RWPE2 (cell line): ENCODE measurements around the gene FSD1L.

Experiments used
- ATAC-seq: fragments of 200-7000 bp; cut with Tn5 transposase; 3 replicates; pipeline ENCODE4 v1.9.1; 2021; ENCODE audit warnings: low read depth
- DNase-seq: peaks from one replicate; pipeline ENCODE4 v3.0.0-alpha.2; 2020; ENCODE audit warnings: low spot score
- H3K27ac ChIP-seq: fragments of 450-650 bp; 2 replicates; pipeline ENCODE4 v1.5.1; 2017; ENCODE audit warnings: mild to moderate bottlenecking; ENCODE audit not compliant: poor library complexity, severe bottlenecking
- H3K27me3 ChIP-seq: fragments of 250-450 bp; sonication (Bioruptor Pico); 2 replicates; pipeline ENCODE4 v1.5.1; 2021; ENCODE audit warnings: mild to moderate bottlenecking, moderate library complexity; ENCODE audit not compliant: insufficient read depth, poor library complexity, severe bottlenecking
- H3K36me3 ChIP-seq: fragments of 250-450 bp; sonication (Bioruptor Pico); 2 replicates; pipeline ENCODE4 v1.5.1; 2020; ENCODE audit warnings: low read depth, mild to moderate bottlenecking, moderate library complexity
- H3K4me1 ChIP-seq: fragments of 250-450 bp; sonication (Bioruptor Pico); 2 replicates; pipeline ENCODE4 v1.5.1; 2021; ENCODE audit warnings: mild to moderate bottlenecking, moderate library complexity; ENCODE audit not compliant: insufficient read depth, poor library complexity, severe bottlenecking
- H3K4me3 ChIP-seq: fragments of 250-450 bp; sonication (Bioruptor Pico); 2 replicates; pipeline ENCODE4 v1.5.1; 2021; ENCODE audit warnings: mild to moderate bottlenecking, moderate library complexity; ENCODE audit not compliant: severe bottlenecking
- H3K9me3 ChIP-seq: fragments of 250-450 bp; sonication (Bioruptor Pico); 2 replicates; pipeline ENCODE4 v1.5.1; 2021; ENCODE audit warnings: mild to moderate bottlenecking, moderate library complexity; ENCODE audit not compliant: severe bottlenecking
- CTCF ChIP-seq: fragments of 450-650 bp; IDR thresholded peaks from one replicate; pipeline ENCODE4 v1.5.1; 2017; ENCODE audit warnings: mild to moderate bottlenecking, moderate library complexity; ENCODE audit not compliant: poor library complexity, severe bottlenecking

The FSD1L gene

GRCh38 chr9:105496826-105497225 lies 49.0 kb downstream of the FSD1L start:
- no peak for ATAC-seq
- no peak for DNase-seq
- no peak for TF ChIP-seq CTCF
- no peaks in the 10 kb centered on the region for H3K4me1 ChIP-seq
- H3K9me3 ChIP-seq = no peaks in the 10 kb centered on the region
- no peaks in the 10 kb centered on the region for H3K27me3 ChIP-seq
- no peaks in the 10 kb centered on the region for H3K36me3 ChIP-seq
- no peak overlapping the region for H3K4me3 ChIP-seq
- H3K27ac ChIP-seq = no peak overlapping the region

GRCh38 chr9:105497704-105498103 lies 49.9 kb downstream of the FSD1L start:
- no peak overlapping the region for H3K27ac ChIP-seq
- no peaks in the 10 kb centered on the region for H3K4me1 ChIP-seq
- ATAC-seq = no peak
- H3K36me3 ChIP-seq = no peaks in the 10 kb centered on the region
- DNase-seq = no peak
- H3K27me3 ChIP-seq = no peaks in the 10 kb centered on the region
- no peak for TF ChIP-seq CTCF
- H3K9me3 ChIP-seq = no peaks in the 10 kb centered on the region
- H3K4me3 ChIP-seq = no peak overlapping the region

DNA sequence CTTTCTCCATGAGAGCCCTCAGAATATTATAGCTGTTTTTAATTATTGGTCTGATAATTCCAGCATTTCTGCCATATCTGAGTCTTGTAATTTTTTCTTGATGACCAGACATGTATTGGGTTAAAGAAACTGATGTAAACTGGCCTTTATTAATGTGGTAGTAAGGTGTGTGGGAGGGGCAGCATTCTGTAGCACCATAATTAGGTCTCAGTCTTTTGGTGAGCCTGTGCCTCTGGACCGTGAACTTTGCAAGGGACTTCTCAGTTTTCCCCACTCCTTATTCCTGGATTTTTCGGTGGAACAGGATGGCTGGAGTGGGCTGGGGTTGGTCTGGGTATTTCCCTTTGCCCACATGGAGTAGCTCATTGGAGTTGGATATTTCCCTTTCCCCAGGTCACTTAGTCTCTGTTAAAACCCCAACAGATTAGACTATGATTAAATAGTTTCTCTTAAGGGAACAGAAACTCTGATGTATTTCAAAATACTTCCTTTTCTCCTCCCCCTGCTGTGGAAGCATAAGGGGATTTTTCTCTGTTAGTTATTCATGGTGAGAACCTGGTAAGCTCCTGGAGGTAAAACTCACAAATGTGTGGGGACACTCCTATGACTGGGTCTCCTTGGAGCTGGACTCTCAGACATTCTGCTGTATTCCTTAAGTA lies 52.4 kb downstream of the FSD1L start:
- Histone ChIP-seq H3K9me3 (no peaks in the 10 kb centered on the region), H3K27ac (no peak overlapping the region), H3K4me3 (no peak overlapping the region), H3K36me3 (no peaks in the 10 kb centered on the region), H3K27me3 (no peaks in the 10 kb centered on the region), H3K4me1 (no peaks in the 10 kb centered on the region)
- DNase-seq (no peak), ATAC-seq (no peak)
- TF ChIP-seq CTCF = no peak

- DNase-seq (no peak), ATAC-seq (no peak)
- Histone ChIP-seq H3K27me3 (no peaks in the 10 kb centered on the region), H3K4me3 (no peak overlapping the region), H3K4me1 (no peaks in the 10 kb centered on the region), H3K36me3 (peaks cover 8% of the 10 kb centered on the region; the same call in 1 of the 2 replicates), H3K27ac (no peak overlapping the region), H3K9me3 (no peaks in the 10 kb centered on the region)
- no peak for TF ChIP-seq CTCF
Measured at GRCh38 chr9:105501414-105501813, 53.6 kb downstream of the FSD1L start.

DNA sequence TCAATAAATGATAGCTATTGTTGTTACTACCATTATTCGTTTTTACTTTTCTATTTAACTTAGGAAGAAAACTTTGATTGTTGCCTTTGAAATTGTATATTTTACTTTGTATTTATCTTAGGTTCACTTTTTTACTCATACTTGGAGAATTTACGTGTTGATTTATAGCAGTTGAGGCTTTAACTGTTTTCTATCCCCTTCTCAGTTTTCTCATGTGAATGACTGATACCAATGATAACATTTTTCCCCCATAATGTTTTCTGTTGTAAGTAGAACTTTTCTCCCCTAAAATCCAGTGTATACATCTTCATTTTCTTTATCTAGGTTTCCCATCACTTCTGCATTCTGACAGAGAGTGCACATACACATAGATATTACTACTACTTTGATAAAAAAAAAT lies 54.4 kb downstream of the FSD1L start:
- DNase-seq (no peak), ATAC-seq (no peak)
- TF ChIP-seq CTCF = no peak
- no peaks in the 10 kb centered on the region for H3K4me1 ChIP-seq
- H3K9me3 ChIP-seq = no peaks in the 10 kb centered on the region
- peaks cover 13% of the 10 kb centered on the region for H3K36me3 ChIP-seq
- H3K27me3 ChIP-seq = no peaks in the 10 kb centered on the region
- H3K4me3 ChIP-seq = no peak overlapping the region
- no peak overlapping the region for H3K27ac ChIP-seq
